Transverse colon (tissue), 4 donors: ENCODE results near the gene OXA1L. TPM values are rescaled to one million over a fixed set of nuclear protein-coding genes. Genes with fewer than 3 reads are reported as not detected.

Experiments used
- DNase-seq: peaks from one replicate; pipeline ENCODE4 v3.0.0-alpha.2; 2019
- H3K27ac ChIP-seq, 4 donors: fragments of 200-600 bp; sonication (generic); 2 replicates each; pipeline ENCODE4 v1.5.1; 2016 to 2018; ENCODE audit warnings: inconsistent platforms in 4 of 4
- H3K27me3 ChIP-seq: fragments of 200-600 bp; sonication (generic); 2 replicates; pipeline ENCODE4 v1.5.1; 2017; ENCODE audit warnings: inconsistent platforms
- H3K36me3 ChIP-seq, 4 donors: fragments of 200-600 bp; sonication (generic); 2 replicates each; pipeline ENCODE4 v1.5.1; 2017 to 2019; ENCODE audit warnings: inconsistent platforms in 4 of 4
- H3K4me1 ChIP-seq, 4 donors: fragments of 200-600 bp; sonication (generic); 2 replicates each; pipeline ENCODE4 v1.5.1; 2017 to 2020; ENCODE audit warnings: inconsistent platforms in 4 of 4
- H3K4me3 ChIP-seq, 4 donors: fragments of 200-600 bp; sonication (generic); 1 replicate in 1 of 4; 2 replicates in 3 of 4; pipeline versions ENCODE4 v1.5.1 to v1.6.1; 2017 to 2019; ENCODE audit warnings: inconsistent platforms in 4 of 4
- H3K9me3 ChIP-seq, 2 donors: fragments of 200-600 bp; sonication (generic); 2 replicates each; pipeline ENCODE4 v1.5.1; 2017 to 2019; ENCODE audit warnings: inconsistent platforms in 2 of 2
- EP300 ChIP-seq: sonication (generic); formaldehyde crosslinking; IDR thresholded peaks from one replicate; pipeline ENCODE4 v1.6.1; 2017; ENCODE audit warnings: antibody characterized with exemption, low read depth
- POLR2A ChIP-seq: fragments of 450-650 bp; IDR thresholded peaks from one replicate; pipeline ENCODE4 v1.6.1; 2016; ENCODE audit warnings: antibody characterized with exemption, mild to moderate bottlenecking, moderate library complexity
- POLR2AphosphoS5 ChIP-seq, 3 donors: sonication (generic); formaldehyde crosslinking; IDR thresholded peaks; one replicate each; pipeline ENCODE4 v1.6.1; 2016; ENCODE audit warnings: antibody characterized with exemption in 3 of 3
- WGBS, 2 donors: methylation state at CpG; one replicate each; pipeline ENCODE4 v1.1.5; 2018; ENCODE audit warnings: low coverage in 1 of 2; 5-methylcytosine and 5-hydroxymethylcytosine counted together
- in situ Hi-C, 4 donors: fragments of 200-750 bp; cut with MboI; loops; one replicate each; pipeline versions ENCODE4 v1.15.0 to v1.15.1; 2017; ENCODE audit warnings: low sequenced_read_pairs in 3 of 4, low pct_ligation_motif_present in 1 of 4, low pct_unique_long_range_greater_than_20kb in 1 of 4
- intact Hi-C: fragments of 100-400 bp; cut with DNase I; formaldehyde crosslinking; loops from one replicate; pipeline ENCODE4 v1.15.1; 2023; ENCODE audit warnings: low total_unique reads
- total RNA-seq, 4 donors: library from RNA; depleted of rRNA; stranded (reverse); fragments of >200 nt; gene quantifications; one replicate each; pipeline ENCODE4 v1.1.0, GENCODE V29; 2016
- TF ChIP-seq, protein P1 (sequence below), 5 experiments: fragments of 200-600 bp in 3 of 5; fragments of 450-650 bp in 2 of 5; sonication (generic) in 3 of 5; IDR thresholded peaks; 1 replicate in 2 of 5; 2 replicates in 3 of 5; pipeline ENCODE4 v1.5.1; 2016 to 2017; ENCODE audit warnings: antibody characterized with exemption in 5 of 5, inconsistent platforms in 3 of 5, mild to moderate bottlenecking in 2 of 5, moderate library complexity in 1 of 5

OXA1L gene
- total RNA-seq, 4 donors from 2014 or later, result 65.9 to 132 (median 106) TPM

DNA sequence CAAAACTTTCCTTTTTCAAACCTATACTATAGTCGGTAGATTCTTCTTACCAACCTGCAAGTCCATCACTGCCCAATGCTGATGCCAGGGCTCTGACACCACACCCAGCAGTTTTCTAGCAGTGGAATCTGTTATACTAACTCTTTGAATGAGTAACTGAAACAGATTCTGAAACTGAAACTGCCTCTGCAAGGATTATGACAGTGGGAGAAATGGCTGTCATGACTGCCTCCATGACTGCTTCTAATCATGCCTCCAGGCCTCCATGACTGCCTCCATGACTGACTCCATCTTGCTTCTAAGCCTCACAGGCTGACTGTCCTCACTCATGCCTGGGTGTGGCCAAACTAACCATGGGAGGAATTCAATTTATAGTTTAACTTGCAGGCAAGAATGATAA is 29.4 kb upstream of the OXA1L start:
- TF ChIP-seq POLR2A (no peak), EP300 (no peak), POLR2AphosphoS5 (IDR thresholded peaks at IDR 0.05) (no peak)
- TF ChIP-seq, protein P1, sequence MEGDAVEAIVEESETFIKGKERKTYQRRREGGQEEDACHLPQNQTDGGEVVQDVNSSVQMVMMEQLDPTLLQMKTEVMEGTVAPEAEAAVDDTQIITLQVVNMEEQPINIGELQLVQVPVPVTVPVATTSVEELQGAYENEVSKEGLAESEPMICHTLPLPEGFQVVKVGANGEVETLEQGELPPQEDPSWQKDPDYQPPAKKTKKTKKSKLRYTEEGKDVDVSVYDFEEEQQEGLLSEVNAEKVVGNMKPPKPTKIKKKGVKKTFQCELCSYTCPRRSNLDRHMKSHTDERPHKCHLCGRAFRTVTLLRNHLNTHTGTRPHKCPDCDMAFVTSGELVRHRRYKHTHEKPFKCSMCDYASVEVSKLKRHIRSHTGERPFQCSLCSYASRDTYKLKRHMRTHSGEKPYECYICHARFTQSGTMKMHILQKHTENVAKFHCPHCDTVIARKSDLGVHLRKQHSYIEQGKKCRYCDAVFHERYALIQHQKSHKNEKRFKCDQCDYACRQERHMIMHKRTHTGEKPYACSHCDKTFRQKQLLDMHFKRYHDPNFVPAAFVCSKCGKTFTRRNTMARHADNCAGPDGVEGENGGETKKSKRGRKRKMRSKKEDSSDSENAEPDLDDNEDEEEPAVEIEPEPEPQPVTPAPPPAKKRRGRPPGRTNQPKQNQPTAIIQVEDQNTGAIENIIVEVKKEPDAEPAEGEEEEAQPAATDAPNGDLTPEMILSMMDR (IDR thresholded peaks at IDR 0.05), result no peak
- in situ Hi-C loops (no loop called here), intact Hi-C loops (no loop called here)
- Histone ChIP-seq H3K4me1 (no peaks in the 10 kb centered on the region), H3K9me3 (no peaks in the 10 kb centered on the region), H3K27ac (no peak overlapping the region), H3K27me3 (no peaks in the 10 kb centered on the region), H3K4me3 (no peak overlapping the region), H3K36me3 (no peaks in the 10 kb centered on the region)
- DNase-seq, result no peak
- WGBS, 2 donors, result 73% methylated on average over 1 of the region's 1 CpG; no CpG with 5 or more reads in 1 of the 2 donors

DNA sequence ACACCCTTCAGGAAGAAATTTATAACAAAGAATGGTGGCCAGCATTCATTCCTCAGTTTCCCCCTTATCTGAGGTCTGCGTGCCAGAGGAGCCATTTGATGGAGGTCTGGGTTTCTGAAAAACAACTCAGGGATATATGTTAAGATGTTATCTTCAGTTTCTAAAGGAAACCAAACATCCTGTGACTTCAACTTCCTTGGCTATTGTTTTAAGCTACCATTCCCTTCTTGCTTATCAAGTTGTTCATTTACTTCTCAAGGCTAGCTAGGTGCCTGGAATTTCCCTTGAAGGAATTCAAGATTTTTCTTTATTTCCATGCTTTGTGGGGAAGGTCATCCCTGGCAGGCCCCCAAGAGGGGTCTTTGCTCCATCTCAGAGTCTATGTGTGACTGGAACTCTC is 27.1 kb upstream of the OXA1L start:
- no peak for TF ChIP-seq EP300
- TF ChIP-seq POLR2AphosphoS5 (IDR thresholded peaks at IDR 0.05), result no peak
- TF ChIP-seq POLR2A, result no peak
- TF ChIP-seq, protein P1 (IDR thresholded peaks at IDR 0.05), result no peak

DNA sequence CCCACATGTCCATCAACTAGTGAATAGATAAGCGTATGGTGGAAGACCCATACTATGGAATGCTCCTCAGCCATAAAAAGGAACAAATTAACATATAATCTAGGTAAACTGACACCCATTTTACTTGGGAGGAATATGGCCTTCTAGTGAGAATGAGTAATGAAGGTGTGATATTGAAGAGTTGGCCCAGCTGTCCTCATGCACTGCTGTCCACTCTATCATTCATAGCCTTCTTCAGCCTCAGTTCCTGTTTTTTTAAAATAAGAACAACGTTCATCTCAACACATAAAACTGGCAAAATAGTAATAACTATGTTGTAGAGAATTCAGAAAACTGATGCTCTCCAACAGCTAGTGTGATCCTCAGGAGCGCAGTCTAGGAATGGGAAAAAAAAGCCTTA is 26.5 kb upstream of the OXA1L start:
- Histone ChIP-seq H3K27ac (no peak overlapping the region), H3K4me3 (no peak overlapping the region), H3K9me3 (no peaks in the 10 kb centered on the region), H3K36me3 (no peaks in the 10 kb centered on the region), H3K4me1 (no peaks in the 10 kb centered on the region), H3K27me3 (no peaks in the 10 kb centered on the region)
- intact Hi-C loops (no loop called here), in situ Hi-C loops (no loop called here)
- no peak for DNase-seq
- 79 to 81% methylated on average over 3 of the region's 3 CpGs for WGBS, 2 donors
- TF ChIP-seq POLR2AphosphoS5 (IDR thresholded peaks at IDR 0.05) (no peak), EP300 (no peak), POLR2A (no peak)
- TF ChIP-seq, protein P1 (IDR thresholded peaks at IDR 0.05), result no peak

More for the DNA sequence above, 27.1 kb upstream of the OXA1L start:
- intact Hi-C loops, result no loop called here
- H3K36me3 ChIP-seq, result no peaks in the 10 kb centered on the region
- no peak overlapping the region for H3K4me3 ChIP-seq
- H3K27ac ChIP-seq, result no peak overlapping the region
- in situ Hi-C loops, result no loop called here
- WGBS, 2 donors, result 84% methylated on average over 1 of the region's 1 CpG; no CpG with 5 or more reads in 1 of the 2 donors
- no peak for DNase-seq
- H3K4me1 ChIP-seq, result no peaks in the 10 kb centered on the region
- H3K9me3 ChIP-seq, result no peaks in the 10 kb centered on the region
- H3K27me3 ChIP-seq, result no peaks in the 10 kb centered on the region

DNA sequence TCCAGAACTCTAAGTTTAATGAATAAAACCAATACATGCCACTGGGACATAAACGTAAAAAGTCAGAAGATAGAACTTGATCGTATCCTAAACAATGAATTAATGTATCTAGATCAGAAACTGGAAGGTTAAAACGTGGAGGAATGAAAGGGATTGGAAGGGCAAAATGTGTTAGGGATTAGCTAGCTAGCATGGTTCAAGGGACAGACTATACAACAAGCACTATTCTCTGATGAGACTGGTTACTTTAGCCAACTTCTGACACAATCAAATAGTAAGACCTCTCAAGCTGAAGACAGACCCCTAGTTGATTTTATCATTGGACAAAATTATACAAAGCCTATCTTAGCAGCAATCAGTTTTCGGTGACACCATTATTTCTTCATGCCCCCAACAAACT is 18.7 kb upstream of the OXA1L start:
- TF ChIP-seq EP300 (no peak), POLR2A (no peak), POLR2AphosphoS5 (IDR thresholded peaks at IDR 0.05) (no peak)
- TF ChIP-seq, protein P1 (IDR thresholded peaks at IDR 0.05), result no peak
- no peak overlapping the region for H3K4me3 ChIP-seq
- in situ Hi-C loops, result no loop called here
- intact Hi-C loops, result no loop called here
- no peaks in the 10 kb centered on the region for H3K4me1 ChIP-seq
- WGBS, 2 donors, result 72% methylated on average over 4 of the region's 4 CpGs
- no peaks in the 10 kb centered on the region for H3K36me3 ChIP-seq
- no peaks in the 10 kb centered on the region for H3K27me3 ChIP-seq
- no peak for DNase-seq
- no peaks in the 10 kb centered on the region for H3K9me3 ChIP-seq
- no peak overlapping the region for H3K27ac ChIP-seq
